Heart left ventricle (tissue), 13 donors: Measurements from ENCODE around the gene MKLN1.

Experiments
- CTCF ChIP-seq, 12 donors: fragments of 200-600 bp; sonication (generic) in 4 of 12; IDR thresholded peaks; one replicate each; pipeline versions ENCODE4 v1.5.0 to v1.8.0; 2018 to 2022; ENCODE audit warnings: antibody characterized with exemption in 12 of 12, mild to moderate bottlenecking in 5 of 12
- POLR2A ChIP-seq, 2 donors: fragments of 450-650 bp; IDR thresholded peaks; one replicate each; pipeline ENCODE4 v1.6.1; 2017; ENCODE audit warnings: antibody characterized with exemption in 2 of 2, mild to moderate bottlenecking in 2 of 2, moderate library complexity in 2 of 2
- donor health status: ischemic (EF 13 %, LVEDD 7.1; RV severe dilation, severe dysfunction).
- donor health status: DM: no; HTN: yes; CAD: no.
- donor health status: DM: no; HTN: no; CAD: no.
- donor health status: ischemic (EF 25% LVEDD 6.9; RV normal size, moderate dysfunction).
- donor health status: ischemic (EF 25% LVEDD 5.7; RV mildly dilated, moderate dysfunction).
- donor health status: ischemic (EF 35%, LVEDD 5.7; RV mildly dilated, moderate dysfunction).
- donor health status: nonischemic (EF 11% LVEDD 7.7; RV severe dilation, severe dysfunction).
- donor health status: DM: yes; HTN: yes; CAD: no.
- donor health status: PGD.
- donor health status: ischemic (EF 29% LVEDD 5.4; RV normal size, mild dysfunction).
- donor health status: nonischemic (EF 23%, LVEDD 6.1; RV moderate dilation, normal function).

GRCh38 chr7:131511071-131511470 lies 183.4 kb downstream of the MKLN1 start:
- TF ChIP-seq CTCF (IDR thresholded peaks at IDR 0.05) (no peak), POLR2A (IDR thresholded peaks at IDR 0.05) (no peak)
